B cell (primary cell): Measurements from ENCODE around the gene B4GALNT4.

Experiments used
- CTCF ChIP-seq: fragments of 200-600 bp; IDR thresholded peaks from one replicate; pipeline ENCODE4 v1.8.0; 2022; ENCODE audit warnings: antibody characterized with exemption, mild to moderate bottlenecking
- EZH2 ChIP-seq: IDR thresholded peaks from 2 replicates; pipeline ENCODE4 v1.6.1; 2012; ENCODE audit warnings: borderline replicate concordance, low read depth, mild to moderate bottlenecking, moderate library complexity, low read length; ENCODE audit not compliant: insufficient read depth, poor library complexity, severe bottlenecking

GRCh38 chr11:415640-416041, 46.3 kb downstream of the B4GALNT4 start:
- TF ChIP-seq CTCF (no peak), EZH2 (no peak)
